CD14-positive monocyte (primary cell): ENCODE measurements around the gene MTTP. TPM values are rescaled to one million over a fixed set of nuclear protein-coding genes. Genes with fewer than 3 reads are reported as not detected.

ENCODE experiments used
- DNase-seq, 3 donors: peaks; one replicate each; pipeline ENCODE4 v3.0.0-alpha.2; 2011 to 2022
- H2AFZ ChIP-seq: 2 replicates; pipeline ENCODE4 v1.6.0; 2012; ENCODE audit warnings: mild to moderate bottlenecking, low read depth, low read length, inconsistent platforms; ENCODE audit not compliant: insufficient read depth, poor library complexity, severe bottlenecking
- H3K27ac ChIP-seq, 2 donors: 1 replicate in 1 of 2; 2 replicates in 1 of 2; pipeline ENCODE4 v1.5.1; 2012 to 2013; ENCODE audit warnings: low read length in 2 of 2, control low read depth in 1 of 2, inconsistent platforms in 1 of 2, low read depth in 1 of 2, mild to moderate bottlenecking in 1 of 2
- H3K27me3 ChIP-seq, 2 donors: one replicate each; pipeline versions ENCODE4 v1.6.0 to v1.6.1; 2011 to 2013; ENCODE audit warnings: low read length in 2 of 2; ENCODE audit not compliant: control insufficient read depth in 2 of 2, insufficient read depth in 2 of 2
- H3K36me3 ChIP-seq, 2 donors: replicated peaks in 1 of 2; 1 replicate in 1 of 2; 2 replicates in 1 of 2; pipeline versions ENCODE4 v1.5.1 to v1.6.1; 2012 to 2013; ENCODE audit warnings: low read length in 2 of 2, control low read depth in 1 of 2, inconsistent platforms in 1 of 2, mild to moderate bottlenecking in 1 of 2; ENCODE audit not compliant: insufficient read depth in 2 of 2, control insufficient read depth in 1 of 2
- H3K4me1 ChIP-seq, 2 donors: 1 replicate in 1 of 2; 2 replicates in 1 of 2; pipeline versions ENCODE4 v1.5.1 to v1.6.1; 2012 to 2013; ENCODE audit warnings: low read length in 2 of 2, control low read depth in 1 of 2, inconsistent platforms in 1 of 2, mild to moderate bottlenecking in 1 of 2, moderate library complexity in 1 of 2; ENCODE audit not compliant: insufficient read depth in 2 of 2, control insufficient read depth in 1 of 2
- H3K4me2 ChIP-seq: replicated peaks from 2 replicates; pipeline ENCODE3; 2012; ENCODE audit warnings: low read length, moderate library complexity, mild to moderate bottlenecking; ENCODE audit not compliant: poor library complexity, severe bottlenecking; ENCODE audit errors: extremely low read depth
- H3K4me3 ChIP-seq, 3 experiments: fragments of 200-600 bp in 1 of 3; sonication (generic) in 1 of 3; replicated peaks in 1 of 3; 1 replicate in 2 of 3; 2 replicates in 1 of 3; pipeline ENCODE4 v1.5.1; 2011 to 2013; ENCODE audit warnings: low read length in 3 of 3, mild to moderate bottlenecking in 3 of 3, control low read depth in 2 of 3, low read depth in 2 of 3, inconsistent platforms in 1 of 3, moderate library complexity in 1 of 3
- H3K79me2 ChIP-seq: 2 replicates; pipeline ENCODE4 v1.6.0; 2012; ENCODE audit warnings: mild to moderate bottlenecking, control low read depth, inconsistent platforms, low read length, moderate library complexity; ENCODE audit not compliant: insufficient read depth
- H3K9ac ChIP-seq: 2 replicates; pipeline ENCODE4 v1.6.0; 2017; ENCODE audit warnings: low read length, mild to moderate bottlenecking; ENCODE audit not compliant: insufficient read depth, poor library complexity, severe bottlenecking
- H3K9me3 ChIP-seq, 2 donors: replicated peaks in 1 of 2; 1 replicate in 1 of 2; 2 replicates in 1 of 2; pipeline versions ENCODE4 v1.5.1 to v1.6.1; 2012 to 2013; ENCODE audit warnings: low read length in 2 of 2, control low read depth in 1 of 2; ENCODE audit not compliant: control insufficient read depth in 1 of 2, insufficient read depth in 1 of 2
- H4K20me1 ChIP-seq: 2 replicates; pipeline ENCODE4 v1.6.0; 2012; ENCODE audit warnings: mild to moderate bottlenecking, low read length, control low read depth, moderate library complexity; ENCODE audit not compliant: insufficient read depth
- H3K27ac Mint-ChIP-seq, 7 donors: one replicate each; pipeline ENCODE4 v1.8.0; 2020; ENCODE audit warnings: mild to moderate bottlenecking in 7 of 7, mixed read lengths in 7 of 7, moderate library complexity in 6 of 7, inconsistent platforms in 2 of 7
- H3K27me3 Mint-ChIP-seq, 3 donors: one replicate each; pipeline ENCODE4 v1.8.0; 2021 to 2022; ENCODE audit warnings: low read depth in 3 of 3, mild to moderate bottlenecking in 3 of 3, mixed read lengths in 3 of 3, moderate library complexity in 3 of 3, inconsistent platforms in 1 of 3
- H3K36me3 Mint-ChIP-seq, 2 donors: one replicate each; pipeline ENCODE4 v1.8.0; 2020; ENCODE audit warnings: mixed read lengths in 2 of 2, inconsistent platforms in 1 of 2, mild to moderate bottlenecking in 1 of 2
- H3K4me1 Mint-ChIP-seq: one replicate; pipeline ENCODE4 v1.8.0; 2020; ENCODE audit warnings: mild to moderate bottlenecking, mixed read lengths
- H3K4me3 Mint-ChIP-seq, 2 donors: one replicate each; pipeline ENCODE4 v1.8.0; 2020; ENCODE audit warnings: mild to moderate bottlenecking in 2 of 2, mixed read lengths in 2 of 2, moderate library complexity in 1 of 2
- H3K9me3 Mint-ChIP-seq, 7 donors: one replicate each; pipeline ENCODE4 v1.8.0; 2020 to 2022; ENCODE audit warnings: mixed read lengths in 7 of 7, mild to moderate bottlenecking in 6 of 7, moderate library complexity in 6 of 7, inconsistent platforms in 2 of 7
- CTCF ChIP-seq: fragments of 200-600 bp; IDR thresholded peaks from one replicate; pipeline ENCODE4 v1.8.0; 2022; ENCODE audit warnings: antibody characterized with exemption, mild to moderate bottlenecking
- WGBS: methylation state at CpG from one replicate; pipeline ENCODE4 v1.1.5; 2013; ENCODE audit warnings: missing lambda C conversion rate; ENCODE audit not compliant: insufficient coverage; 5-methylcytosine and 5-hydroxymethylcytosine counted together
- intact Hi-C, 2 donors: fragments of 100-400 bp; cut with micrococcal nuclease; formaldehyde crosslinking; loops; one replicate each; pipeline versions ENCODE4 v1.15.0 to v1.15.1; 2023
- polyA plus RNA-seq, 3 donors: library from polyadenylated mRNA; depleted of rRNA in 1 of 3; unstranded in 2 of 3; stranded (reverse) in 1 of 3; fragments of 300-500 nt in 2 of 3; fragments of >200 nt in 1 of 3; fragmentation: Illumina TruSeq in 2 of 3; gene quantifications; 1 replicate in 2 of 3; 2 replicates in 1 of 3; pipeline ENCODE4 v1.2.3, GENCODE V29; 2012 to 2021

MTTP gene
- polyA plus RNA-seq, 3 donors = not detected

- peaks cover 0 to 2% of the 10 kb centered on the region in 2 donors for H3K27me3 ChIP-seq
- no peak for DNase-seq
- H3K9me3 Mint-ChIP-seq = peaks cover 0 to 4% (median 0%) of the 10 kb centered on the region in 7 donors
- no peak overlapping the region for H2AFZ ChIP-seq
- H3K27me3 Mint-ChIP-seq = peaks cover 0 to 6% (median 4%) of the 10 kb centered on the region in 3 donors
- H3K27ac Mint-ChIP-seq = no peak overlapping the region
- H3K27ac ChIP-seq = no peak overlapping the region
- no CpG with 5 or more reads among the region's 2 CpGs for WGBS
- H3K79me2 ChIP-seq = no peaks in the 10 kb centered on the region
- no peaks in the 10 kb centered on the region for H3K36me3 Mint-ChIP-seq
- intact Hi-C loops = no loop called here
- no peak overlapping the region for H3K4me2 ChIP-seq
- H4K20me1 ChIP-seq = no peaks in the 10 kb centered on the region
- H3K4me1 Mint-ChIP-seq = no peaks in the 10 kb centered on the region
- H3K9ac ChIP-seq = no peak overlapping the region
- no peaks in the 10 kb centered on the region for H3K4me1 ChIP-seq
- no peak for TF ChIP-seq CTCF
- no peak overlapping the region for H3K4me3 ChIP-seq
- H3K4me3 Mint-ChIP-seq = no peak overlapping the region
- H3K36me3 ChIP-seq = no peaks in the 10 kb centered on the region
- H3K9me3 ChIP-seq = no peaks in the 10 kb centered on the region
Observed at GRCh38 chr4:99586322-99586721, 11.7 kb downstream of the MTTP start.

DNA sequence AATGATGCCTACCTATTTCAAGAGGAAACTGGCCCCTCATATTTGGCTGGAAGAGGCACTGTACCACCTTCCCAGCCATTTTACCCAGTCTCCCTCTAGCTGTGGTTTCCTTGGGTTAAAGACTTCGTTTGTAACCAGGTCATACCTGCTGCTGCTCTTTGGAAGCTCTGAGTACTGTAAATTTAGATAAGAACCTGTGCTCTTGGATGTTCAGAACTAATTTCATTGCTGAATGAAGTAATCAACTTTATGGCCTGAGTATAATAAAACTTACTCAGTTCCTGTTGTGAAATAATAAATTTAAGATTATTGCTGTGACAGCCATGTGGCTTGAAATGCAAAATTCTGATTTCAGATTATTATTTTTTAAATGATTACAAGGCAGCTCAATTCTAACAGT is 12.2 kb downstream of the MTTP start:
- Histone ChIP-seq H3K9ac (no peak overlapping the region), H3K27me3 (peaks cover 0 to 2% of the 10 kb centered on the region in 2 donors), H3K9me3 (no peaks in the 10 kb centered on the region), H3K79me2 (no peaks in the 10 kb centered on the region), H4K20me1 (no peaks in the 10 kb centered on the region), H3K4me2 (no peak overlapping the region), H2AFZ (no peak overlapping the region), H3K4me3 (no peak overlapping the region), H3K27ac (no peak overlapping the region), H3K4me1 (no peaks in the 10 kb centered on the region), H3K36me3 (no peaks in the 10 kb centered on the region)
- no peaks in the 10 kb centered on the region for H3K4me1 Mint-ChIP-seq
- H3K36me3 Mint-ChIP-seq = no peaks in the 10 kb centered on the region
- H3K27me3 Mint-ChIP-seq = peaks cover 0 to 6% (median 4%) of the 10 kb centered on the region in 3 donors
- H3K27ac Mint-ChIP-seq = no peak overlapping the region
- intact Hi-C loops = no loop called here
- no peak for DNase-seq
- H3K4me3 Mint-ChIP-seq = no peak overlapping the region
- WGBS = no CpG with 5 or more reads among the region's 1 CpG
- peaks cover 0 to 4% (median 0%) of the 10 kb centered on the region in 7 donors for H3K9me3 Mint-ChIP-seq
- TF ChIP-seq CTCF = no peak
